AG04449 (cell line): ENCODE data around the gene GSS.

Experiments
- CTCF ChIA-PET: fragments of 350-600 bp; formaldehyde crosslinking; extraction: SDS; loops from one replicate; lab custom pipeline; 2021; ENCODE audit warnings: antibody characterized with exemption; lab: Yijun Ruan, JAX
- POLR2A ChIA-PET: fragments of 400-600, 350-600 bp; formaldehyde crosslinking; extraction: SDS; loops from one replicate; lab custom pipeline; 2020; ENCODE audit warnings: antibody characterized with exemption, inconsistent platforms; lab: Yijun Ruan, JAX
- DNase-seq: peaks from one replicate; pipeline ENCODE4 v3.0.0-alpha.2; 2010; ENCODE audit warnings: low read depth, low spot score
- H3K4me3 ChIP-seq: 2 replicates; pipeline ENCODE4 v1.5.1; 2011; ENCODE audit warnings: low read depth, mild to moderate bottlenecking, control low read depth, low read length
- TF ChIP-seq, protein P1 (sequence below): IDR thresholded peaks from one replicate; pipeline ENCODE4 v1.5.1; 2011; ENCODE audit warnings: mild to moderate bottlenecking, moderate library complexity, low read length, control low read depth, inconsistent platforms; ENCODE audit not compliant: insufficient read depth; ENCODE audit errors: missing control alignments

Gene GSS

DNA sequence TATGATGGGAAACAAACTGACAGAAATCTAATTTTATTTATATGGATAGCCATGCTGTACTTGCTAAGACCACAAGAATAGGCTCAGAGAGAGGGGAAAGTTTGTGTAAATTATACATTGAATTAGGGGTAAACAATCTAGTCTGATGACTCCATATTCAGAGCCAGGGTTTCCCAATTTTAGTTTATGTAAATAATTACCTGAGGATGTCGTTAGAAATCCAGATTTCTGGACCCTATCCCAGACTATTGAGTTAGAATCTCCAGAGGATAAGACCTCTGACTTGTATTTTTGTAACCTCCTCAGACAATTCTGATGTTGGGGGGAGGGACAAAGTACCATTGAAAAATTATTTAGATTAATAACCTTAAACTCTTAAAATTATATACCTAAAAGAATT lies 60.9 kb downstream of the GSS start:
- DNase-seq, result no peak
- ChIA-PET POLR2A (no interaction called here), CTCF (no interaction called here)
- no peak overlapping the region for H3K4me3 ChIP-seq
- TF ChIP-seq, protein P1, sequence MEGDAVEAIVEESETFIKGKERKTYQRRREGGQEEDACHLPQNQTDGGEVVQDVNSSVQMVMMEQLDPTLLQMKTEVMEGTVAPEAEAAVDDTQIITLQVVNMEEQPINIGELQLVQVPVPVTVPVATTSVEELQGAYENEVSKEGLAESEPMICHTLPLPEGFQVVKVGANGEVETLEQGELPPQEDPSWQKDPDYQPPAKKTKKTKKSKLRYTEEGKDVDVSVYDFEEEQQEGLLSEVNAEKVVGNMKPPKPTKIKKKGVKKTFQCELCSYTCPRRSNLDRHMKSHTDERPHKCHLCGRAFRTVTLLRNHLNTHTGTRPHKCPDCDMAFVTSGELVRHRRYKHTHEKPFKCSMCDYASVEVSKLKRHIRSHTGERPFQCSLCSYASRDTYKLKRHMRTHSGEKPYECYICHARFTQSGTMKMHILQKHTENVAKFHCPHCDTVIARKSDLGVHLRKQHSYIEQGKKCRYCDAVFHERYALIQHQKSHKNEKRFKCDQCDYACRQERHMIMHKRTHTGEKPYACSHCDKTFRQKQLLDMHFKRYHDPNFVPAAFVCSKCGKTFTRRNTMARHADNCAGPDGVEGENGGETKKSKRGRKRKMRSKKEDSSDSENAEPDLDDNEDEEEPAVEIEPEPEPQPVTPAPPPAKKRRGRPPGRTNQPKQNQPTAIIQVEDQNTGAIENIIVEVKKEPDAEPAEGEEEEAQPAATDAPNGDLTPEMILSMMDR, result no peak

DNA sequence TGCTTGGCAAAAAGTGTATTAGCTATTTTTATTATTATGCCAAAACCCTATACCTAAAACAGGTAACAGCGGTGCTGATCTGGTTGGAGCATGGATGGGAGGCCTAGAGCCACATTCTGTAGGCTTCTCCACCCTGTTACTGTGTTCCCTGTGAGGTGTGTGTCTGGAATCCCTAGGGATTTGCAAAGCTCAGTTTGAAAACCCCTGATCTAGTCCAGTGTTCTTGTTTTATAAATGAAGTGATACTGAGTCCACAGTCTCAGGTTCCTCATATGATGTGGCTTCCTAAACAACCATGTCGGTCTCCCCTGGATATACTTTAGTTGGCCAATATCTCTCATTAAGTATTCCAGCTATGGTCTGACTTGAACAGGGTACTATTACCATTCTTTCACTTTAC lies 62.9 kb downstream of the GSS start:
- POLR2A ChIA-PET, result no interaction called here
- no peak for DNase-seq
- TF ChIP-seq, protein P1, result no peak
- H3K4me3 ChIP-seq, result no peak overlapping the region
- CTCF ChIA-PET, result interaction anchor here (1.3 to 3.0 kb wide), 2 partner anchors 19 to 25 kb away, joined by 3 to 15 read pairs; partner anchors contain the start of gene GGT7

DNA sequence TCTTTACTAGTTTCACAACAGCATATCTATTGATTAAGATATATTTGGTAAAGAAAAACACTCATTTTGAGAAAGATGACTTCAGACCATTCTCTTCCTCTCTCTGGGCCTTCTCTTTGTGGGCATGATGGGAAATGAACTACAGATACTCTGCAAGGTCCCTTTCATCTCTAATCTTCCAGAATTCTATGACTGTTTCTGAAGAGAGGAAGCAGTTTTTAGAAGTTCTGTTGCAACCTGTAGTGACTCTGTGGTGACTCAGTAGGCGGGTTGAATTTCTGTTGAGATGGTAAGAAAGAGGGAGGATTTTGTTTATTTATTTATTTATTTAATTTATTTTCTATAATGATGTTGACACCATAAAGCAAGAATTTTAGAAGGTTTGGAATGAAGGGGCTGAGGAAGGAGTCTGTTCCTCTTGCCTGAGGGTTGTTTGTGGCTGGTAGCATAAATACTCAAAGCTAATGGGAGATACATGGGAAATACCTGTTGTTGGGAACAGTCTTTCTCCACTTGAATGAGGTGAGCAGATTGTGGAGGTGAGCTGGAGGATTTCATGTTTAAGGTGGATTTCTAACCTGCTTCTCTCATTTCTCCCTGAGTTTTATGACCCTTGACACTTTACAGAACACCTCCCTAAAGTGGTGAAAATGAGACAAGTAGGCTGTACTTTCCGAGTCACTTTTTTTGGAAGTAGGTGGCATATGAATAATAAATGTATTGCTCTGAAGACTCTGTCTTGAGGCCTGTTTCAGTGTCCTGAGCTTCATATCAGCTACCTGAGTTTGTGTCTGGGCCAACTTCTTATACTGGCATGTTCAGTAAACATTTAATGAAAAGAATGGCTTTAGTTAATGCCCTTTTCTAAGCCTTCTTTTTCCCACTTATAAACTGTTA lies 64.2 kb downstream of the GSS start:
- POLR2A ChIA-PET, result no interaction called here
- TF ChIP-seq, protein P1, result no peak
- no peak overlapping the region for H3K4me3 ChIP-seq
- CTCF ChIA-PET, result interaction anchor here (3.0 kb wide), 1 partner anchor 18 kb away, joined by 15 read pairs; the partner anchor contains the start of gene GGT7
- DNase-seq, result peak; percentile 14

DNA sequence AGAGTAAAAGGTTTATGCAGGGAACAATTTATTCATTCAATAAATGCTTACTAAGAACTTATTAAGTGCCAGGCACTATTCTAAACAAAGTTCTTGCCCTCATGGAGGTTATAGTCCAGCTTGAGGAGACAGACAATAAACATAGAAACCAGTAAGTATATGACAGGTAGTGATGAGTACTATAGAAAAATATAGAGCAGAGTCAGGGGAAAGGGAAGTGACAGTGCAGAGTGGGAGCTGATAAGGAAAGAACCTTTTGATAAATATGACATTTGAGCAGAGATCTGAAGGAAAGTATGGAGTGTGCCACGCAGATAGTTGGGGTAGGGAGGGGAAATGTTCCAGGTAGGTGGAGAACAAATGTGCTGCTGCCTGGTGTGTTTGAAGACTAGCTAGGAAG lies 67.1 kb downstream of the GSS start:
- CTCF ChIA-PET, result interaction anchor here (0.7 kb wide), 1 partner anchor 13 kb away, joined by 5 read pairs; no protein-coding TSS in a partner anchor
- no peak for DNase-seq
- no peak overlapping the region for H3K4me3 ChIP-seq
- POLR2A ChIA-PET, result no interaction called here
- TF ChIP-seq, protein P1, result no peak

DNA sequence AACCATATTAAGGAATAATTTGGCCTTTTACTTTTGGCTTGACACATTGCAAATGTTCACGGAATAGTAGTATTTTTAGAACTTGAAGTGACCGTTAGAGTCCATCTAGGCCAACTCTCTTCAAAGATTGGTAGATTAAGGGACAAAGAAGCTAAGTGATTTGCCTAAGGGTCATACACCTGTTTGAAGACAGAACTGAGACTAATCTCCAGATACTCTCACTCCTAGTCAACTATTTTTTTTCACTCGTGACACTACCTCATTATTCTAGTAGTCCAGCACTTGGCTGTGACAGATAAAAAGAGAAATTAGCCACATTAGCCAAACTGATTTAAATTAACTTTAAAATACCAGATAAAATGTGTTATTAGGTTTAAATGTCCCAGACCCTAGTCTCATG lies 68.6 kb downstream of the GSS start:
- no peak overlapping the region for H3K4me3 ChIP-seq
- DNase-seq, result no peak
- TF ChIP-seq, protein P1, result no peak
- CTCF ChIA-PET, result interaction anchor here (1.4 to 1.7 kb wide), 2 partner anchors 13 to 15 kb away, joined by 3 to 5 read pairs; no protein-coding TSS in a partner anchor
- POLR2A ChIA-PET, result no interaction called here

DNA sequence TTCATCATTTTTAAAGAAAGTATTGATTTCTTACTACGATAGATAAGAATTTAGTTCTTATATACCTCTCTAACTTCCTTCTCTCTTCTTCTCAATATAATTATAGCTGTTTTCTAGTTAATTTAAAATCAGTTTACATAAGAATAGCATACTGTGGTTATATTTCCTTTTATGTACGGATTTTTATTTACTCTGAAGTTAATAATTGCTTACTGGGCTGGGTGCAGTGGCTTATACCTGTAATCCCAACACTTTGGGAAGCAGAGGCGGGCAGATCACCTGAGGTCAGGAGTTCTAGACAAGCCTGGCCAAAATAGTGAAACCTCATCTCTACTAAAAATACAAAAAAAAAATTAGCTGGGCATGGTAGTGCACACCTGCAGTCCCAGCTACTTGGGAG lies 69.5 kb downstream of the GSS start:
- H3K4me3 ChIP-seq, result no peak overlapping the region
- TF ChIP-seq, protein P1, result no peak
- POLR2A ChIA-PET, result no interaction called here
- CTCF ChIA-PET, result interaction anchor here (1.4 to 1.7 kb wide), 2 partner anchors 12 to 14 kb away, joined by 3 to 5 read pairs; no protein-coding TSS in a partner anchor
- DNase-seq, result no peak
